NCI-H2171 (cell line): Measurements from ENCODE around the gene ABLIM3.

ENCODE experiments used
- DNase-seq: peaks from one replicate; lab custom pipeline; 2025; lab: John Stamatoyannopoulos, UW

Gene ABLIM3

DNA sequence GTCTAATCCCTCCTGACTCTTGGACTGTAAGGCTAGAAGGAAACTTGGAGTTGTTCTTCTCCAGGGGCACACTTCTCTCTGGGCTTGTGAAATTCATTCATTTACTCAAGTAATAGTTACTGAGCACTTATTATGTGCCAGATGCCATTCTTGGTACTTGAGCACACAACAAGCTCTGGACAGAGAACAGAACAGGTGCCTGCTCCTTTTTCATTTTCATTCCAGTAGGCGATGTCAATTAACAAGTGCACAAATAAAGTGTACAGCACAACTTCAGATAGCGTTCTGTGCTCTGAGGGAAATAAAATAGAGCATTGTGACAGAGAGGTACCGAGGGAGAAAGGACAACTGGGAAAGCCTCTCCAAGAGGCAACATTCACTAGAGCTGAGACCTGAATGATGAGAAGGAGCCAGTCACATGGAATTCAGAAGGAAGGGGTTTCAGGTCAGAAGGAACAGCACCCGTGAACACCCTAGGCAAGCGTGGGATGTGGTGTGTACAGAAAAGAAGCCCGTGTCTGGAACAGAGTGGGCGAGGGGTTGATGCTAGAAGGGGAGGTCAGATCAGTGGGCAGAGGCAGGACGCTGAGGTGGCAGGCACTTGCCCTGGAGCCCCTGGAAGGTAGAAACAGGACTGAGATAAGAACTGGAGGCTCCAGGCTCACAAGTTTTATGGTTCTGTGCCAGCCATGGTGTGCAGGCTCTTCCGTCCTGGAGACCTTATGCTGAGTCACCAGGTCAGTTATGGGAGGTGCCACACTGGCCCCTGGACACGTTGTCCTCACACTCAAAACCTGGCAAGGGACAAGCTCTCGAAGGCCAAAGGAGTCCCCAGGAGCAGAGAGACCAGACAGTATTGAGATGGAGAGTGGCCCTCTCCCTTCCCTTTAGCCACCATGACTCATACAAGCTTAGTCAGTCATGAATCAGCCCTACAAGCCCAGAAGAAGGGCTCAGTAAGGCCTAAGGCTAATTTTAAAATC is 7.2 kb upstream of the ABLIM3 start:
- DNase-seq, result no peak

DNA sequence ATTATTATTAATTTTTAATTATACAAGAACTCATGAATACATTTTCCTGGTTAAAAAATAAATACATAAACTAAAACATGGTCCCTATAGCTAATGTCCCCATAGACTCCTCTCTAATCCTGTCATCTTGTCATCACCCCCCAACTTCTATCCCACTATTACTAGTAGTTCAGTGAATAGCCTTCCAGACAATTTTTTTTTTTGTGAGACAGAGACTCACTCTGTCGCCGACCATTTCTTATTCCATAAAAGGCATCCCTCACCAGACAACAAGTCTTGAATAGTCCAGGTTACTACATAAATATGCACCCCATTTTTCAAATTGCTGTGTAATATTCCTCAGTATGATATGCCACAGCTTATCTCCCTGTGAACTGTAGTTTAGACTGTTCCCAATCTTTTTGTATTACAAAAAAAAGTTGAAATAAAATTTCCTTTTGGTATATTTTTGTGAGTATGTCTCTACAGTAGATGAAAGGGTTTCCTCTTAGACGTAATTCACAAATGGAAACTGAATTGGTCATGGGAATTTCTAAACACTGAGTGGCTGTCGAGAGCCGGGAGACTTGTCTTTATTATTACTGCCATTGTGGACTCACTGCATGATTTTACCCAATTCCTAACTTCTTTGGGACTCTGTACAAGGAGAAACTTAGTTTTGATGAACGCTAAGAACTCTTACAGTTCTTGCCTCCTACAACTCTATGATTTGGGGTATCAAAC is 6.4 kb upstream of the ABLIM3 start:
- no peak for DNase-seq

DNA sequence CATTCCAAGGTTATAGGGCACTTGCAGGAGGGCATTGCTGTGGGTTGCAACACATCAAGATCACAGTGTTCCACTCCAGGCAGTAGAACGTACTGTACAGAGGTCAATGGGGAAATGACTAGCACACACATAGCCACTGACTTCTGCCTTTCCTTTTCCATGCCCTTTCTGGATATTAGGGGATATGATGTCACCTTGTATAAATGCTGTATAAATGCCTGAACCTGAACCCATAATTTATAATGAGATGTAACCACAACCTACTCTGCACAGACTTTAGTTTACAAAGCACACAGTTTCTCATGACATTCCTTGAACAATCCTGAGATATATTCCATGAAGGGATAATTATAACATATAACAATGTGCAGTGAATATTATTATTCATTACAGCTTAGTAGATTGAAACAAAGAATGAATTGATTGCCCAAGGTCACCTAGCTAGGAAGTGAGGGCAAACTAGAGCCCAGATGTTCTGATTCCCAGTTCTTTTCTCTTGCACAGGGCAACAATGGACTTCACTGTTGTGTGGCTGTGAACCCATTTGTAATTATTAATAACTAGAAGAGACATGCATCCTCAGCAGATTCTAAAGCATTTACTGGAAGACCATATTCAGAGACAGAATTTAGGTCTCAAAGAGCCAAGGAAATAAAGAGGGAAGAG is 5.6 kb upstream of the ABLIM3 start:
- no peak for DNase-seq

DNA sequence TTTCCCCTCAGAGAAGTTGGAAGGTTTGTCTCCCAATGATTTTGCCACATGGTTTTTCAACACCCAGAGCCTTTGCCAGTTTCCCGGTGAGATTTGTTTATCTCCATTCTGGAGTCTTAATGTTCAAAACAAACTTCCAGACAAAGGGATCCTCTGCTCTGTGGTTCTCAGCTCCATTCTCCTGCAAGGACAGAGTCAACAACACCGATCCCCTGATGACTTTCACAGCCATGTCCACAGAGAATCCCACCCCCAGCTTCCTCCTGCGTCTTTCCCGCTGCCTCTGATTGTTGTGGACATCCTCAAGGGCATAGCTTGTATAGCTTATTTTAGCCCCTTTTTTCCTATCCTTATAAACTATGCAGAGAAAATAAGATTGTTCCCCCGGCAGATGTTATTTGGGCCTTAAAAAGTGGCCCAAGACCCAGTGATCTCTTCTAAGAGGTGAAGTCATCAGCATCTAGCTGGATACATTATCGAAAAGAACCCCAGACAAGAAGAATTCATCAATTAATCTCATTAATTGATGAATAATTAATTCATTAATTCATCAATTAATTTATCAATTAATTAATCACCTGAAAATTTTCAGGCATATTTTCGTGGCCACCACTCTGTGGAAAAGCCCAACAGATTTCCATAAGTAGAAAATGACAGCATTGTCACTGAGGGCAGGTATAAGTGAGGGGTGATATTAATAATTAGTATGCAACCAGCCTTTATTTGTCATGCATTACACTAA is 2.9 kb upstream of the ABLIM3 start:
- DNase-seq, result no peak

DNA sequence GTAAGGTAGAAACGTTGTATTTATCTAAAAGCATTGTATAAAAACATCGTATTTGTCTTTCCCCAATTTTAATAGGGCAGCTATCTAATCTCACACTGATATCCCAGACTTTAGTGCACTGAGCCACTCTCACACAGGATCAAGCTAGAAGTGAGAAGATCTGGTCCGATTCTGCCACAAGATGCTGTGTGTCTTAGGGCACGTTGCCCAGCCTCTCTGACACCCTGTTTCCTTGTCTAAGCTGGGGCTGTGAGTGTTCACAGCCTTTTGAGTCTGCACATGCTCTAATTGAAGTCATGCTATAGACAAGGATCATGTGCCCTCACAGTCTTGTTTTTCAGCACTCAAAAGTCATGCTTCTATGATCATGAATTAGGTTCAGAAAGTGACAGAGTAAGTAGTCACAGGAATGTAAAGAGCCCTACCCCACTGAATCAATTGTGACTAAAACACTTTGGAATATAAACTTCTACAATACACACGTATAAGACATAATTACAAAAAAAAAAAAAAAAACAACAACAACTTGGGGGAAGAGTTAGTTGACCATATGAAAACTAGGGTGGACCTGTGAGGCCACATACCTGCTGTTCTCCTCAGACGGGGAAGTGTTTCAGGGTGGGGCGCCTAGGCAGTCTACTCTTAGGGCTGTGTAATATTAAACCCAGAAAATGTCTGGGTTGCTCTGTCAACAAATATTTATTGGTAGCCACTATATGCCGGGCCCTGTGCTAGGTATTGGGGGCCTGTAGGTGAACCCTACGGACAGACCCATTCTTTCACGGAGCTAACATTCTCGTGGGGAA is 893 bp upstream of the ABLIM3 start:
- no peak for DNase-seq

DNA sequence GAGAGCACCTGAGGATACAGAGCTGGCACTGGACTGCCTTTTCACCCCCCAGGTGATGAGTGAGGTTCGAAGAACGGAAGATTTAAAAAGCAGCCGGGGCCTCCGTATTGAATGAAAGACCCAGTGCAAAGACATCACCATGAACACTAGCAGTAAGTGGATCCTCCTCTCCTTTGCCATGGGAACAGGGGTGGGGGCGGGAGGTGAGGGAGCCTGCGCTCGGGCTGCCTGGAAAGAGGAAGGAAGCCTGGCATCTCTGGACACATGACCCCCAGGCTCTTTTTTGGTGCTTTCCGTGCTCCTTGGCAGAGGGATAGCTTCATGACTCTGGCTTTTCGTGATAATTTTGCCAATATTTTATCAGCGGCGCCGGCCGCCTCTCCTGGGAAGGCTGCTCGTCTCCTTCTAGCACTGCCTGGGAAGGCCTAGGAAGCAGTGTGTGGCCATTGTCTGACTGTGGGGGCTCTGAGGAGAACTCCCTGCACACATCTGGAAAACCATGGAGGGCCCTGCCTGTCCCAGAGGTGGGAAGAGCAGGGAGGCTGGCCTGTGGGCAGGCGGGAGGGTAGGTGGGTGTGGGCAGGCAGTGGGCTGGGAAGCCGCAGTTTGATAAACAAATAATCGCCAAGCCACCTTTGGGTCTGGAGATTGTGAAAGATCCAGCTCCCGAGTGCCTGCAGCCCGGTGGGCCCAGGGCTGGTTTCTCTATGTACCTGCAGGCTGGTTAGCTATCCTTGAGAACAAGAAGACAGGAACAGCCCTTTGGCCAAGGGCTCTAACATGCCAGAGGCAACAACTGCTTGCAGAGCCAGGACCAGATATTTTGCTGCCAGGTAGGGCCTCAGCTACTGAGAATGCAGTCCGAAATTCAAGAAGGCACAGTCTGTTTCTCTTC is 911 bp downstream of the ABLIM3 start:
- DNase-seq, result no peak

DNA sequence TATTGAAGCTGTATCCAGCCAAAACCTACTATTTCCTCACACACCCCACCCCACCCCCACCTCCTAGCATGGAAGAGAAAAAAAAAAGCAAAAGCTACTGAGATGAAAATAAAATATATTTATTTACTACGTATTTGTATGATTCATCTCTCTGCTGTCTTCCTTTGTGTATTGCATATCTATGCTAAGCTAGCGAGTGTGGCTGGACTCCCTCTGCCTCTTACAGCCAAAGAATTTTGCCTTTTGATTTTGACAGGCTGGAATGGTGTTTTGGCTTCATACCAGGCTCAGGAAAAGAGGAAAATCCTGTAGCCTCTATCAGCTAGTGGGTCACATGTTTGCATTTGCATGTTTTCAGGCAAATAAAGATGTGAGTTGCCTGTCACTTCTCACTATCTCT is 2.2 kb downstream of the ABLIM3 start:
- DNase-seq, result no peak

DNA sequence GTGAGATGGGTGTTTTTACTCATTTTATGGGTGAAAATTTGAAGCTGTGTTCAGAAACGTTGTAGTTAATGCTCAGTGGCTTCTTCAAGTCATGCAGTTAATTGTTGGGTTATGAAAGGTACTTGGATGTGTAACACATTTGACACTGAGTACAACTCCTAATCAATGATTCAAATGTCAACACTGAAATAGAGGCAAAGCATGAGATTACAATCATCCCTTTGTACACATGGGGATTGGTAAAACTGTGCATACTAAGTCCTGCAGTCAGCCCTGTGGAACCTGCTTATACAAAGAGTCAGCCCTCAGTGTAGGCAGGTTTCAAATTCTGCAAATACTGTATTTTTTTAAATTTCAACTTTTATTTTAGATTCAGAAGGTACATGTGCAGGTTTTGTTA is 3.3 kb downstream of the ABLIM3 start:
- DNase-seq, result no peak

DNA sequence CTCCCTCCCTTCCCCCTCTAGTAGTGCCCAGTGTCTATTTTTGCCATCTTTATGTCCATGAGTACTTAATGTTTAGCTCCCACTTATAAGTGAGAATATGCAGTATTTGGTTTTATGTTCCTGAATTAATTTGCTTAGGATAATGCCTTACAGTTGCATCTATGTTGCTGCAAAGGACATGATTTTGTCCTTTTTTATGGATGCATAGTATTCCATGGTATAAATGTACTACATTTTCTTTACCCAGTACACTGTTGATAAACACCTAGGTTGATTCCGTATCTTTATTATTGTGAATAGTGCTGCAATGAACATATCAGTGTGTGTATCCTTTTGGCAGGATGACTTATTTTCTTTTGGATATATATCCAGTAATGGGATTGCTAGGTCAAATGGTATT is 3.8 kb downstream of the ABLIM3 start:
- no peak for DNase-seq

DNA sequence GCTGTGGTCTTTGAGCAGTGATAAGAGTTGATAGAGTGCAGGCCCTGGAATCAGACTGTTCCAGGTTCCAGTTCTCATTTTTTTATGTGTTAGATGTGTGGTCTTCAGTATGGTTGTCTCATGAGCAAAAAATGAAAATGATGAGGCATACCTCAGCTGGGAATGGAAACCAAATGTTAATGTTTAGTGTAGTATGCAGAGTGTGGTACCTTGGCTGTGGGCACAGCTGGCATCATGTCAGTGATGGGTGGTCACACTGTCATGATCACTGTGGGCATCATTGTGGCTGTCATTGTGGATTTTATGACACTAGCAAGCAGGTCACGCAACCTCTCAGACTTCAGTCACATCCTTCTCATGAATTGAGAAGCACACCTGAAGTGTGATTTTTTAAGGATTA is 6.4 kb downstream of the ABLIM3 start:
- no peak for DNase-seq

DNA sequence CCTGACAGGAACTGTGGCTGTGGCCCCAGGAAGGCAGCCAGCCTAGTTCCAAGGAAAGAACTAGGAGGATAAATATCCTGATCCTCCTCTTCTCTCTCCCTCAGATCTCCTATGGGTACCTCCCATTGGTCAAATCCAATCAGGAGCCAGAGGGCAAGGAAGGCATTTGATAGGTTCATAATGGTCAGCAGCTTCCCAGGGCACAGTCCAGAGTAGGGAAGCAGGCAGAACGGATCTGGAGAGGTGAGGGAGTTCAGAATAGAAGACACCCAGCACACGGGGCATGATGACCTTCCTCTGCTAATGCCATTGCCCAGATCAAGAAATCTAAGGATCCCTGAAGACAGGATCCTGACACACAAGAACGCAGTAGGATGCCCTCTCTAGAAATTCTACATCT is 8.6 kb downstream of the ABLIM3 start:
- no peak for DNase-seq

DNA sequence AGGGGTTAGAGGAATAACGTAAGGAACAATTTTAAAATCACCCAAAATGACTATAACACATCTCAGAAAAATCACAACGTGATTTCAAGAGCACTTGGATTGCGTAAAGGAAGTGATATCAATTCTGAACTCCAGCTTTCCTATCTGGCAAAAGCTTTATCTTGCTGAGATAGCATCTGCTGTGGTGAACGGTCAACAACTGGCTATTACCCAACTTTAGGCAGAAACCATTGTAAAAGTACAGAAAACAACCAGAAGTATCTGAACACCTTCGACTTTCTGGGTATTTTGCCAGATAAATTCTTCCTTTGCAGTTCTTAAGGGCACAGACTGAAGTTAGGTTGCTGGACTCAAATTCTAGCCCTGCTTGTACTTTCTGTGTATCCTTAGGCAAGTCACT is 9.2 kb downstream of the ABLIM3 start:
- no peak for DNase-seq

DNA sequence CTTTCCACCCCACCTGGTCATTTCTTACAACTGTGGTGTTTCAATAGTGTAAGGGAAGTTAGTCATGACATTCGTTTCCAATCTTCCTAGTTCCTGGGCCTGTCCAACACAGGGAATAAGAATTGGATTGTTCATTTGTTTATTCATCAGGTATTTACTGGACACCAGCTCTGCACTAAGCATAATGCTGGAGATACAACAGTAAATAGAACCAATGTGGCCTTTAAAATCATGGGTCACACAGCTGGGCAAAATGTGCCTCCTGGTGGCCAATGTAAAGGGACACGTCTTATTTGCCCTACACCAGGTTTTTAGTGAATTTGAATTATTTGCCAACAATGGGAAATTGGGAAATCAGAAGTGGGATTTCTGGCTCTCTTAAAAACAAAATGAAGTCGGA is 10.4 kb downstream of the ABLIM3 start:
- no peak for DNase-seq

DNA sequence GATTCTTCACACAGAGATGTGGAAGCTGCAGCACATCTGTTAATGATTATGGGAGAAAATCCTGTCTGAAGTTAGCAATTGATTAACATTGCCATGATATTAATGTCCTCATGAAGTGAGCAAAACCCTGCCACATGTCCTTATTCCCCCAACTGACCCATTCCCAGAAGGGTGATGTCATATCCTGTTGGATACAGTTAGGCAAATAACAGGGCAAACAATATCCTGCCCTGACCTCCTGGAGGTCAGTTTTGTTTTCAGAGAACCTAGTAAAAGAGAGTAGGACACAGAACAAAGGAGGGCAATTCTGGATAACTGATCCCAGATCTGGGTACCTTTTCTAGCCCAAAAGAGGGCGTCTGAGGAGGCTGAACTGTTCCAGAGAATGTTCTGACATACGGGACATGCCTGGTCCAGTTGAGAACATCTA is 11.0 kb downstream of the ABLIM3 start:
- no peak for DNase-seq

DNA sequence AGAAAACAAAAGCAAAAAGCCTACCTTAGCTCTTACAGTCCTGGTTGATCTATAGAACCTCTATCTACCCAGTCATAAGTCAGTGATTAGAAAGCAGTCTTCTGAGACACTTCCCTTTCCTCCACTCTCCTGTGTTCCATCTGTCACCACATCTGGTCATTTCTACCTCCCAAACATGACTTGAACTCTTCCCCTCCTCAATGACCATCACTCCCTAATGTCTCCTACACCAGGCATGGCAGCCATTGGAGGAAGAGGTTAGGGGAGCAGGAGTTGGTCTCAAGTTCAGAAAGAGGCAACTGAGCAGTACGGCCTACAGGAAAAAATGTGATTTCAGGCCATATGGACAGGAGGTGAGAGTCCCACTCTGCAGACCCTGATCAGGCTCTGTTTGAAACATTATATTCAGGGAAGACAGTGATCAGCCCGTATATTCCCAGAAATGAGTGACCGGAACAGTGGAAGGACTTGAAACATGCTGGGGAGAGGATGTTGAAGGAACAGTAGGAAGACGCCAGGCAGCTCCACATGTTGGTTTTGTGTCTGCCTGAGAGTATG is 12.0 kb downstream of the ABLIM3 start:
- no peak for DNase-seq

DNA sequence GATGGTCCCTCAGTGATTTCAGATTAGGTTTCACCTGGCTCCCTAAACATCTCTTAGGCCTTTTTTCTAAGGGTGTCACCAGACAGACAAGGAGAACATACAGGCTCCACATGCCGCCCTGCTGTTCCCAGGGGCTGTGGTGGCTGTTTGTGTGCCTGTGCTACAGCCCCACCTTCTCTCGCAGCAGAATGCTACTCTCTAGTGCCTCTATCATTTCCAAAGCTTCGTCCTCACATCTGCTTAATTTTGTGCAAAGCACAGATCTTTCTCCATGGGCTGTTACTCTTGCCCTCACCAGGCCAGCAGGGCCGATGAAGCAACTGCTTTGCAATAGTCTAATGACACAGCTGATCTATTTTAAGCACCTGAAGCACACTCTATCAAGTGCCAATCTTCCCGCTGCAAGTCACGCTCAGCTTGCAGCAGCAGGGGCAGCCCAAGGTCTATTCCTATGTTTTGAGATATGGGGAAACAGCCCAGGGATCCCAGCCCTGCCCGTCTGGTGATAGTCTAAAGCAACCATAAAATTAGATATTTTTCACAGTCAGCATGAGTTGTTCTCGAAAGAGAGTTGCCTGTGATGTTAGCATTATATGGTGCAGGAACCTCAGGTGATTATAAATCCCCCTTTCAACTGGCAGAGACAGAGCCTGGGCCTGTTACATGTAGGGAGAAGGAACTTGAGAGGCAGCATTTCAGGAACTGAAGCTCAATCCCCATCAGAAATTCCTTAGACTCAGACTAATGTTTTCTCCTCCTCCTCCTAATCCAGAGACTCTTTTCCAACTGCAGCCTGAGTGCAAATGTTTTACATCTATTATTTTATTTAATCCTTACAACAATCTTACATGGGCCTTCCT is 12.7 kb downstream of the ABLIM3 start:
- DNase-seq, result no peak

DNA sequence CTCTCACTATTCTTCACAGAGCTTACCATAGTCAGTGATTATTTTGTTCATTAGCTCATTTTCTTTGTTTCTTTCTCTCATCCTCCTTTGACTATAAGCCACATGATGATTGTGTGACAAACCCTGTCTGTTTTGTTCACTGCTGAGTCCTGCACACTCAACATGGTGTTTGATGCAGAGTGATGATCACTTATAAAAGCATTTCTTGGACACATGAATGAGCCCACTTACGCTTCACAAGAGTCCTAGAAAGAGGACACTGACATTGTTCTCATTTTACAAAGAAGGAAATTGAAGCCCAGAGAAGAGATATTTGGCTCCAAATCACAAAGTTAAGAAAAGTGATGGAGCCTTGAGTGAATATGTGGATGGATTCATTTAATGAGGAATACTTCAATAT is 13.4 kb downstream of the ABLIM3 start:
- no peak for DNase-seq

DNA sequence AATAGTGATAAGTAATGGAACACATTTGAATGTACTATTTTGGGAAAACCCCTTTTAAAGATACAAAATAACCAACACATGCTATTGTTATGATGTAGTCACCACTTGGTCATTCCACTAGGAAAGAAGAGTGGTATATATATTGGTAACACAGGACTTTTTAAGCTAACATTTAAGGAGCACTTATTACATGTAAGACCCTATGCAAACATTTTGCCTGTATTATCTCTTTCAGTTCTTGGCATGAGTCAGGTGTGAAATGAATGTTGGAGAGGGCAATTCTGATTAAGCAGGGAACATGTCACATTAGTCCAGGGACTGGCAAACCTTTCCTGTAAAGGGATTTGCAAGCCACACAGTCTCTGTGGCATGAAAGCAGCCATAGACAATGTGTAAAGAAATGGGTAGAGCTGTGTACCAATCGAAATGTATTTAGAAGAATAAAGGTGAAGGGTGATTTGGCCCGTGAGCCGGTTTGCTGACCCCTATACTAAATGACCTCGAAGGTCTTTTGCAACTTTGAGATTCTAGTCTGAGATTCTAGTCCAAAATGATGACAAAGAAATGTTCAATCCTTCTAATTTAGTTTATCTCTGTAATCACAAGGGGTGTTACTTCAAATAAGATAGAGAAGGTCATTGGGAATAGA is 15.3 kb downstream of the ABLIM3 start:
- no peak for DNase-seq
